ENCODE measurements around the gene TRAF3IP3. TPM values are rescaled to one million over a fixed set of nuclear protein-coding genes. Genes with fewer than 3 reads are reported as not detected.

Gene TRAF3IP3
- total RNA-seq, 1 experiment from 2014 or later, result 0.34 TPM

- Histone ChIP-seq H3K27ac (ENCODE audit: low read depth, low read length) (no peak overlapping the region), H3K9me2 (ENCODE audit: insufficient read depth) (no peaks in the 10 kb centered on the region), H4K20me1 (ENCODE audit: insufficient read depth) (no peaks in the 10 kb centered on the region), H3K36me3 (ENCODE audit: control insufficient read depth in 1 of 2, insufficient read depth in 2 of 2, low read length in 2 of 2) (no peaks in the 10 kb centered on the region), H3K9me3 (ENCODE audit: control insufficient read depth in 1 of 2, insufficient read depth in 1 of 2, low read depth in 1 of 2, low read length in 2 of 2) (no peaks in the 10 kb centered on the region), H3K9ac (ENCODE audit: low read length) (no peak overlapping the region), H3K4me1 (ENCODE audit: control insufficient read depth in 1 of 2, insufficient read depth in 2 of 2, low read length in 2 of 2) (no peaks in the 10 kb centered on the region), H3K4me2 (ENCODE audit: low read length) (no peak overlapping the region), H3K4me3 (replicated peaks in 1 of 2; ENCODE audit: low read depth in 1 of 2, low read length in 2 of 2) (no peak overlapping the region), H3K79me2 (ENCODE audit: insufficient read depth, low read length) (no peaks in the 10 kb centered on the region), H2AFZ (ENCODE audit: low read depth, low read length, poor library complexity, severe bottlenecking) (no peak overlapping the region), H3K27me3 (ENCODE audit: insufficient read depth, low read length) (no peaks in the 10 kb centered on the region)
- no peak for ATAC-seq
- no TSS peak for BruUV-seq (replicated peaks)
- CTCF ChIA-PET, result interaction anchor here (1.6 to 2.0 kb wide), 2 partner anchors 9 to 12 kb away, joined by 5 to 7 read pairs; no protein-coding TSS in a partner anchor
- RAD21 ChIA-PET (ENCODE audit: low non-redundant PET in 1 of 2, low total read pairs in 2 of 2, uncharacterized antibody in 2 of 2, unreplicated experiment in 2 of 2), result no interaction called here
- DNase-seq (ENCODE audit: low read depth, low spot score), result no peak
- TF ChIP-seq ZFX (IDR thresholded peaks at IDR 0.05), result no peak
- no peak for TF ChIP-seq RAD21 (IDR thresholded peaks at IDR 0.05; ENCODE audit: low read depth)
- no peak for TF ChIP-seq POLR2A (IDR thresholded peaks at IDR 0.05; ENCODE audit: borderline replicate concordance, extremely low read depth, insufficient read depth, insufficient read length)
- no peak for TF ChIP-seq JUND (IDR thresholded peaks at IDR 0.05)
- TF ChIP-seq FOSL1 (IDR thresholded peaks at IDR 0.05; ENCODE audit: low read depth), result no peak
- TF ChIP-seq EGR1 (IDR thresholded peaks at IDR 0.05; ENCODE audit: low read depth), result no peak
- TF ChIP-seq, protein P1, sequence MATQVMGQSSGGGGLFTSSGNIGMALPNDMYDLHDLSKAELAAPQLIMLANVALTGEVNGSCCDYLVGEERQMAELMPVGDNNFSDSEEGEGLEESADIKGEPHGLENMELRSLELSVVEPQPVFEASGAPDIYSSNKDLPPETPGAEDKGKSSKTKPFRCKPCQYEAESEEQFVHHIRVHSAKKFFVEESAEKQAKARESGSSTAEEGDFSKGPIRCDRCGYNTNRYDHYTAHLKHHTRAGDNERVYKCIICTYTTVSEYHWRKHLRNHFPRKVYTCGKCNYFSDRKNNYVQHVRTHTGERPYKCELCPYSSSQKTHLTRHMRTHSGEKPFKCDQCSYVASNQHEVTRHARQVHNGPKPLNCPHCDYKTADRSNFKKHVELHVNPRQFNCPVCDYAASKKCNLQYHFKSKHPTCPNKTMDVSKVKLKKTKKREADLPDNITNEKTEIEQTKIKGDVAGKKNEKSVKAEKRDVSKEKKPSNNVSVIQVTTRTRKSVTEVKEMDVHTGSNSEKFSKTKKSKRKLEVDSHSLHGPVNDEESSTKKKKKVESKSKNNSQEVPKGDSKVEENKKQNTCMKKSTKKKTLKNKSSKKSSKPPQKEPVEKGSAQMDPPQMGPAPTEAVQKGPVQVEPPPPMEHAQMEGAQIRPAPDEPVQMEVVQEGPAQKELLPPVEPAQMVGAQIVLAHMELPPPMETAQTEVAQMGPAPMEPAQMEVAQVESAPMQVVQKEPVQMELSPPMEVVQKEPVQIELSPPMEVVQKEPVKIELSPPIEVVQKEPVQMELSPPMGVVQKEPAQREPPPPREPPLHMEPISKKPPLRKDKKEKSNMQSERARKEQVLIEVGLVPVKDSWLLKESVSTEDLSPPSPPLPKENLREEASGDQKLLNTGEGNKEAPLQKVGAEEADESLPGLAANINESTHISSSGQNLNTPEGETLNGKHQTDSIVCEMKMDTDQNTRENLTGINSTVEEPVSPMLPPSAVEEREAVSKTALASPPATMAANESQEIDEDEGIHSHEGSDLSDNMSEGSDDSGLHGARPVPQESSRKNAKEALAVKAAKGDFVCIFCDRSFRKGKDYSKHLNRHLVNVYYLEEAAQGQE (IDR thresholded peaks at IDR 0.05; ENCODE audit: low read depth), result no peak
- no peak for TF ChIP-seq POLR2AphosphoS5 (IDR thresholded peaks at IDR 0.05; ENCODE audit: low read depth, low read length)
- no peak for TF ChIP-seq ELF1 (IDR thresholded peaks at IDR 0.05; ENCODE audit: borderline replicate concordance, low read depth)
- intact Hi-C loops (cut with micrococcal nuclease), result no loop called here
- POLR2A ChIA-PET, result no interaction called here
These were observed 19.2 kb upstream of the TRAF3IP3 start for GRCh38 chr1:209736490-209737117.
